ENCODE results near the gene HPX.
A peak's percentile ranks its signal among the peaks of the same experiment; 100 is the strongest.

The HPX gene, protein sequence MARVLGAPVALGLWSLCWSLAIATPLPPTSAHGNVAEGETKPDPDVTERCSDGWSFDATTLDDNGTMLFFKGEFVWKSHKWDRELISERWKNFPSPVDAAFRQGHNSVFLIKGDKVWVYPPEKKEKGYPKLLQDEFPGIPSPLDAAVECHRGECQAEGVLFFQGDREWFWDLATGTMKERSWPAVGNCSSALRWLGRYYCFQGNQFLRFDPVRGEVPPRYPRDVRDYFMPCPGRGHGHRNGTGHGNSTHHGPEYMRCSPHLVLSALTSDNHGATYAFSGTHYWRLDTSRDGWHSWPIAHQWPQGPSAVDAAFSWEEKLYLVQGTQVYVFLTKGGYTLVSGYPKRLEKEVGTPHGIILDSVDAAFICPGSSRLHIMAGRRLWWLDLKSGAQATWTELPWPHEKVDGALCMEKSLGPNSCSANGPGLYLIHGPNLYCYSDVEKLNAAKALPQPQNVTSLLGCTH

DNA sequence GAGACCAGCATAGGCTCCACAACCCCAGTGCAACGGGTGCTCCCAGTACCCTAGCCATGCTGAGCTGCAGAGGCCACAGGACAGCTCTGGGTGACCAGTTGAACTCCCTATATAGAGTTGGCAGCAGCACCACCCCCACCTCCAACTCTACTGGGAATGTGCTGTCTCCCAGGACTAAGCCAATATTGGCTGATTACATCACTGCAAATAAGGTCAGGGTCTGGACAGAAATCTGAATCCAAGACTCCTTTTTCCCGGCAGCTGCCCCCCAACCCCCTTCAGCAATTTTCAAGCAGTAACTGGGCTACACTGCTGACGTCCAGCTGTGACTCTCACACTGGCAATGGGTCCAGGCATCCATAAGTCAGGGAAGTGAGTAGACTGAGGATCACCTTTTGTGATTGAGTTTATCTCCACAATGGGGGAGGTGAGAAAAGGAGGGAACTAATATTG, at the start of gene HPX:
TSS of gene HPX (minus strand) at position 82 of the 453 bp plus-strand sequence. CDS start at position 58, 24 bp downstream.
- no peak for DNase-seq

DNA sequence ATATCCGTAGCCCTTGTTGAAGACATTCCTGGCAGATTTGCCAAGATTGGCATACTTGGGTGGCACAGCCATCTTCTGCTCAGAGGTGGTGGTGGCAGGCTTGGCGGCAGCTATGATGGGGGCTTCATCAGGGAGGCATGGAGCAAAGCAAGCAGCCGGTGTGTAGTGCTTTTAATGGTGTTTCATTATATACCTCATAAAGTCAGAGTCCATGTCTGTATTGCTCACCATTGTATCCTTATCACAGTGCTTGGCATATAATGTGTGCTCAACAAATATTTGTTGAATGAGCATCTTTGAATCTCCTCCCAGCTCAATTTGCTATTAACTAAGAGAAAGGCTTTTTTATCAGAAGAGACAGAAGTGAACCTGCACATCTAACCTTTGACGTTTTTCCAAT, 48.5 kb upstream of the HPX start:
- DNase-seq: no peak

DNA sequence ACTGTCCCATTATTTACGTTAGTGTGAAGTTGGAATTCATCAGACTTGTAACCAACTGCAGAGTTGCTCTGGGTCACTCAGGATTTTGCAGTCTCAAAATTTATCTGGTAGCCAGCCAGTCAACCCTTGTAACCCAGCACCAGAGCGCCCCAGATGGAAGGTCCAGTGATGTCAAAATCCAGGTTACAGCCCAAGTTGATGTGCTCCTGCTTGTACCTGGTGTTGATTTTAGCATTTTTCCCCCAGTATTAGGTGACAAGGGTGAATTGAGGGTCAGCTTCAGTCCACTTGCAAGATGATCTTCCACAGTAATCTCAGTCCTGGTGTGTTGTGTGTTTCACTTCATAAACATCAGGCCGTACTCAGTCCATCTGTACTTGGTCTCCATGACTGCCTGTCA, 48.0 kb upstream of the HPX start:
- no peak for DNase-seq

GRCh38 chr11:6488342-6488741, 47.6 kb upstream of the HPX start:
- DNase-seq: no peak

GRCh38 chr11:6486938-6487337, 46.2 kb upstream of the HPX start:
- DNase-seq: no peak

DNA sequence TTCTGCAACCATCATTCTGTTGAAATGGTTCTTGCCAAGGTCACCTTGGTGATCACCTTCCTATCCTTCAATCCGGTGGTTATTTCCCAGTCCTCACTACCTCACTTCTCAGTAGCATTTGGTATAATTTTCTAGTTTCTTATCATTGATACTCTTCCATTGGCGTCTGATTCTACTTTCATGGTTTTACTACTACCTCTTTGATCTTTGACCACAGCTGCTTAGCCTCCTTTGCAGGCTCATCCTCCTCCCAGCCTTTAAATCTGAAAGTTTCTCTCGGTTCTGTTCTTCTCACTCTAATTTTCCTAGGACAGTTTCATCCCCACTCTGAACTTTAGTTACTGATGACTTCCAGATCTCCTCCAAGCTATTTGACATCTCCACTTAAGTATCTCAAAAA, 45.5 kb upstream of the HPX start:
- no peak for DNase-seq

DNA sequence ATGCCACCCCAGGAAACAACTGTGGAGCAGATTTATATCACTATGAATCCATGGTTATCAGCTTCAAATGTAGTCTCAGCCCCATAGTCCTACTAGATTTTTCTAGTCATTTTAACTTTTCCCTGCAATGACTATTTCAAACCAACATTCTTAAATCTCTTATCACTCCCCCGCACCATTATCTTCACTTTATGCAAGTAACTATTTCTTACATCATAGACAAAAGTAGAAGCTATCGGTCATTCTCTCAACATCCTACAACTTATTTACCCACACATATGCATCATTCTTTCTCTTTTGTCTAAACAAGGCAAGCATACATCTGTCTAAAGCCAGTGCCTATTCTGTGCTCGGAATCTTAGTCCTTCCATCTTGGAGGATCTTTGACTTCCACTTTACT, 44.9 kb upstream of the HPX start:
- no peak for DNase-seq

- DNase-seq: no peak
These were observed 42.2 kb upstream of the HPX start for GRCh38 chr11:6483015-6483414.

- DNase-seq: no peak
These were observed 41.7 kb upstream of the HPX start for GRCh38 chr11:6482441-6482840.

- DNase-seq: no peak
These were observed 41.1 kb upstream of the HPX start for GRCh38 chr11:6481924-6482275.

GRCh38 chr11:6481012-6481923, 40.5 kb upstream of the HPX start, which contains the start of the genes ARFIP2 and TIMM10B:
ARFIP2 (minus strand) TSS chr11:6481331; CDS start chr11:6480421, 910 bp downstream.
TIMM10B (plus strand) TSS chr11:6481501; CDS start chr11:6481517, 16 bp downstream.
- DNase-seq: peak; percentile 99

GRCh38 chr11:6480299-6480914, 39.6 kb upstream of the HPX start:
- DNase-seq: no peak

DNA sequence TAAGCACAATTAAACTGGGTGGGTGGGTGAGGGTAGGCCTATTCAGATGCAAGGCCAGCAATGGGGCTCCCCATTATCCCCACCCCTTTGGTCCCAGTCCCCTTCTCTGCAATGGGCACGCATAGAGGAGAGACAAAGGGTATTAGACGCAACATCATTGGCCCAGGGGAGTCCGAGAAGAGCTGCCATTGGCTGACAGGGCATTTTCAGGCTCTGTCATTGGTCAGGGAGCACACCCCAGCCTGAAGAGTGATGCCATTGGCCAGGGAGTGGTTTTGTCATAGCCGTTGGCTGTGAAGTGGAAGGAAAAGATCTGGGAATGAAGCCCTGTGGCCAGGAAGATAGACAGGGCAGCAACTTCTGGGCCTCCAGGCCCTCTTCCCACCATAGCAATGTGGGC, 35.8 kb upstream of the HPX start:
- DNase-seq: no peak

DNA sequence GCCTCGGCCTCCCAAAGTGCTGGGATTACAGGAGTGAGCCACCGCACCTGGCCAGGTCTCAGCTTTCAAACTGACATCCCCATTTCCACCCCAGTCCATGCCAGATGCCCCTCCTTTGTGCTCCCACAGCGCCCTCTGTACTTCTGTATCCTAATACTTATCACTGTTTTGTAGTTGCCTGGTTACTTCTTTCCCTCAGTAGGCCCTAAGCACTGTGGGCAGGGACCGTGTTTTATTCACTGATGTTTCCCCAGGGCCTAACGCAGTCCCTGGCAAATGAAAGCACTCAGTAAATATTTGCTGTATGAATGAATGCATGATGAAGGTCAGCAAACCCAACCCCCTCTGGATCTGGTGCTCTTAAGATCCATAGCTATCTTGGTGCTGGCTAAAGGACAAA, 35.1 kb upstream of the HPX start:
- peak; percentile 49 for DNase-seq

- no peak for DNase-seq
These were observed 34.2 kb upstream of the HPX start for GRCh38 chr11:6474806-6475500.

DNA sequence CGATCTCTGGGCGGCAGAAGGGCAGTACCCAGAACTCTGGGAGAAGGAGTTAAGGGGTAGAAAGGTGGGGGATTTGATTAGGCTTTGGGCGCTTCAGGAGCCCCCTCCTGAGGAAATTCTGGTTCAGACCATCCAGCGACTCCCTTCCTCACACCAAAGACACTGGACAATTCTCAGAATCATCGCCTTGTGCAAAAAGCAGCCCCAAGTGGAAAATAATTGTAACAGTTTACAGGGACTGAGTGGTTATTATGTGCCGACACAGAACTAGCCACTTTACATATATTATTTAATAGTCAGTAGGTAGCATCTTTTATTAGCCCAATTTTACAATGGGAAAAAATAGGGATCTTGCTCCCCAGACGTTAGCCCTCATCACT, 33.6 kb upstream of the HPX start:
- DNase-seq: no peak

GRCh38 chr11:6473451-6474412, 32.9 kb upstream of the HPX start, which contains the start of gene TRIM3:
TRIM3 (minus strand) TSS chr11:6473941; CDS start chr11:6465695, 8,246 bp downstream.
- peak; percentile 90 for DNase-seq

GRCh38 chr11:6472934-6473333, 32.1 kb upstream of the HPX start:
- DNase-seq: no peak

DNA sequence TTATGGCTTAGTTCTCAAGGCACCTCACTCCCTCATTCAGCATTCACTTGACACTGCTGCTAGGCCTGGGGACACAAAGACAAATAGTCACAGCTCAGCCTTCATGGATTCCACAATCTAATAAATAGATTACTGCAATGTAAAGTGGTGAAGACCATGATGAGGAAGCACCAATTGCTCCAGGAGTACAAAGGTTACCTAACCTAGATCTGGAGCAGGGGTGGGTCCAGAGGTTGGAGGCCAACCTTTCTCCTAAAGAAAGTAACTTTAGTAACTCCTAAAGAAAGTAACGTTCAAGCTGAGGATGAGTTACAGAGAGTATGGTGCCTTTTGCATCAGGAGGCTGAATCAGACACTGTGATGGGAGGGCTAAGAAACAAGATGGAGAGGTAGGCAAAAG, 28.8 kb upstream of the HPX start:
- no peak for DNase-seq

GRCh38 chr11:6468712-6469495, 28.1 kb upstream of the HPX start:
- DNase-seq: peak; percentile 61

GRCh38 chr11:6459099-6459450, 18.3 kb upstream of the HPX start:
- DNase-seq: no peak
